Endodermal cell (in vitro differentiated cells): ENCODE measurements around the gene WASHC2C. TPM values are rescaled to one million over a fixed set of nuclear protein-coding genes. Genes with fewer than 3 reads are reported as not detected.
A peak's percentile ranks its signal among the peaks of the same experiment; 100 is the strongest.
"Not testable (repeated sequence)": the region's sequence is repeated elsewhere in the genome, so short reads cannot be mapped to it uniquely, and the experiment has no call there.

Source experiments
- DNase-seq: peaks from one replicate; pipeline ENCODE4 v3.0.0-alpha.2; 2017
- H3K27ac ChIP-seq: 2 replicates; pipeline ENCODE4 v1.5.1; 2013; ENCODE audit warnings: mild to moderate bottlenecking, low read depth, low read length, moderate library complexity
- H3K27me3 ChIP-seq: 2 replicates; pipeline ENCODE4 v1.6.1; 2013; ENCODE audit warnings: mild to moderate bottlenecking, low read length, moderate library complexity; ENCODE audit not compliant: insufficient read depth, control insufficient read depth, poor library complexity, severe bottlenecking
- H3K36me3 ChIP-seq: 2 replicates; pipeline ENCODE4 v1.7.0; 2013; ENCODE audit warnings: mild to moderate bottlenecking, low read length, moderate library complexity; ENCODE audit not compliant: control insufficient read depth, insufficient read depth
- H3K4me1 ChIP-seq: one replicate; pipeline ENCODE4 v1.7.0; 2013; ENCODE audit warnings: low read length; ENCODE audit not compliant: control insufficient read depth, insufficient read depth
- H3K4me3 ChIP-seq: 2 replicates; pipeline ENCODE4 v1.5.1; 2013; ENCODE audit warnings: mild to moderate bottlenecking, low read length, moderate library complexity
- H3K9ac ChIP-seq: 2 replicates; pipeline ENCODE4 v1.6.1; 2013; ENCODE audit warnings: mild to moderate bottlenecking, low read length, moderate library complexity; ENCODE audit not compliant: poor library complexity, severe bottlenecking; ENCODE audit errors: extremely low read depth
- H3K9me3 ChIP-seq: 2 replicates; pipeline ENCODE4 v1.6.1; 2013; ENCODE audit warnings: mild to moderate bottlenecking, low read length, moderate library complexity; ENCODE audit not compliant: control insufficient read depth
- H3K27ac Mint-ChIP-seq: 2 replicates; pipeline ENCODE4 v1.8.0; 2020; ENCODE audit warnings: mixed read lengths
- H3K27me3 Mint-ChIP-seq: 2 replicates; pipeline ENCODE4 v1.8.0; 2021; ENCODE audit warnings: mild to moderate bottlenecking, mixed read lengths; ENCODE audit not compliant: insufficient read depth
- H3K36me3 Mint-ChIP-seq: 2 replicates; pipeline ENCODE4 v1.8.0; 2020; ENCODE audit warnings: low read depth, mixed read lengths
- H3K4me1 Mint-ChIP-seq: 2 replicates; pipeline ENCODE4 v1.8.0; 2020; ENCODE audit warnings: mixed read lengths
- H3K4me3 Mint-ChIP-seq: 2 replicates; pipeline ENCODE4 v1.8.0; 2020; ENCODE audit warnings: mild to moderate bottlenecking, moderate library complexity, mixed read lengths
- H3K9me3 Mint-ChIP-seq: 2 replicates; pipeline ENCODE4 v1.8.0; 2020; ENCODE audit warnings: mild to moderate bottlenecking, mixed read lengths
- WGBS, 2 experiments: methylation state at CpG; one replicate each; pipeline versions ENCODE4 v1.1.5 to v1.1.7; 2013; ENCODE audit warnings: missing lambda C conversion rate in 2 of 2, mixed read lengths in 1 of 2; ENCODE audit not compliant: insufficient coverage in 1 of 2, insufficient read length in 1 of 2; 5-methylcytosine and 5-hydroxymethylcytosine counted together
- total RNA-seq, 2 donors: library from RNA; stranded (reverse); fragmentation: NEBNext Ultra II Directional in 1 of 2; extraction: Animal tissue kit (Norgen Biotek cat#: 25700) in 1 of 2; gene quantifications; 2 replicates in 1 of 2; 3 replicates in 1 of 2; pipeline ENCODE4 v1.2.1, GENCODE V29; 2021

Gene WASHC2C
- total RNA-seq, 2 donors from 2014 or later: 38.6 to 53.4 TPM

DNA sequence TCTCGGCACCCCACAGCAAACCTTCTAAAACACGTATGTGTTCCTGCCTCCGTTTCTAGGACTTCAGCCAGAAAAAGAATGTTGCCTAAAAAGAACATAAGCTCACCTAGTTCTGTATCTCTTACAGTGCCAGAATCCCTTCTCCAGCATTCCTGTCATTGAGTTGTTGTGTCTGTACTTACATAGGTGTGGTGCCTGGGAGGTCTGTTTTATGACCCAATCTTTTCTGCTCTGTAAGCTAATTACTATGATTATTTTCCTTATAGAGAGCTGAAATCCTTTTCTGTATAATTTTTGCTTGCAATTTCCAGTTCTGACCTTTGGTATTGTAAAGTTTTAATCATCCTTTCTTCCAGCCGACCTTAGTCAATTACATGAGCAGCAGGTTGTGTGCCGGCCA lies 28.0 kb downstream of the WASHC2C start:
- not testable (repeated sequence) for H3K36me3 ChIP-seq, H3K9me3 Mint-ChIP-seq, H3K4me1 Mint-ChIP-seq, H3K9me3 ChIP-seq, DNase-seq, H3K27me3 ChIP-seq, H3K9ac ChIP-seq, H3K4me3 Mint-ChIP-seq, H3K27me3 Mint-ChIP-seq, H3K27ac ChIP-seq, H3K4me3 ChIP-seq, H3K4me1 ChIP-seq, H3K27ac Mint-ChIP-seq
- H3K36me3 Mint-ChIP-seq: peaks cover 22% of the 10 kb centered on the region
- WGBS, 2 experiments: 100% methylated on average over 2 of the region's 5 CpGs; no CpG with 5 or more reads in 1 of the 2 experiments

DNA sequence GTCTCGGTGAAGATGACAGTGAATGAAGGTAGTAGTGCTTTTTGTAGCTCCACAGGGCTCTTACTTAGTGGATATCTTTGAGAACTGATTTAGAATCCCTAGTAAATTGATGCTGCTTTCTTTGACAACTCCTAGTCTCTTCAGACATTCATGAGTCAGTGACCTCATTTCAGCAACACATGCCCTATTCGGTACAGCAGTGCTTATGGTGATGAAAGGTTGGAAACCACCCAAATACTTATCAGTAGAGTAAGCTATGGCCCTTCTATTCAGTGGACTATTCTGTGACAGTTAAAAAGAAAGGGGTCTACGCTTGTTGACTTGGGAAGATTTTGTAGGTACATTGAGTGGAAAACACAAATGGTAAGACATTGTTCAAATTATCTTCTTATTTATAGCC lies 29.0 kb downstream of the WASHC2C start:
- not testable (repeated sequence) for DNase-seq, H3K4me3 Mint-ChIP-seq, H3K27me3 Mint-ChIP-seq, H3K4me1 Mint-ChIP-seq, H3K9me3 ChIP-seq, H3K4me3 ChIP-seq, H3K27me3 ChIP-seq, H3K9me3 Mint-ChIP-seq, H3K27ac ChIP-seq, H3K27ac Mint-ChIP-seq, H3K4me1 ChIP-seq, H3K9ac ChIP-seq, H3K36me3 ChIP-seq
- peaks cover 20% of the 10 kb centered on the region for H3K36me3 Mint-ChIP-seq
- 100% methylated on average over 1 of the region's 3 CpGs; no CpG with 5 or more reads in 1 of the 2 experiments for WGBS, 2 experiments

DNA sequence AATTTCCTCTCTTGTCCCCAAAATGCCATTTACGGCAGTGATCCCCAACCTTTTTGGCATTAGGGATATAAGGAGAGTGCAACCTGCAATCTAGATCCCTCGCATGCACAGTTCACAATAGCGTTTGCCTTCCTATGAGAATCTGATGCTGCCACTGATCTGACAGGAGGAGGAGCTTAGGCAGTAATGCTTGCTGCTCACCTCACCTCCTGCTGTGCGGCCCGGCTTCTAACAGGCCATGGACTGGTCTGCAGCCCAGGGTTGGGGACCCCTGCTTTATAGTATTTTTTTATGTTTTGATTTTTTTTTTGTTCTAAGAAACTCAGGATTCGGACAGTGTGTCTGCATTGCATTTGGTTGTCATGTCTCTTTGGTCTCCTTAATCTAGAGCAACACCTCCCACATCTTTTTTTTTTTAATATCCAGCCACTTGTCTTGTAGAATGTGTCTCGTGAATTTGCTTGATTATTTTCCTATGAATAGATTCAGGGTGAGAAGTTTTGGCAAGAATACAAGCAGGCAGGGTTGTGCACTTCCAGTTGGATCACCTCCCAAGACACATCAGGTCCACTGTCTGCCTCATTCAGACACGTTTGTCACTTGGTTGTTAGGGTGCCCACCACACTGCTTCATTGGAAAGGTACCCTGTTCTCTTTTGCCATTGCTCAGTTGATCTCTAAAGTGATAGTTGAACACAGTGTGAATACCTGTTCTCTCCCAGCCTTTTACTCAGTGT lies 30.8 kb downstream of the WASHC2C start:
- H3K27ac Mint-ChIP-seq, H3K9me3 Mint-ChIP-seq, H3K4me3 ChIP-seq, H3K4me1 Mint-ChIP-seq, H3K27ac ChIP-seq, H3K9ac ChIP-seq, H3K27me3 Mint-ChIP-seq, H3K4me1 ChIP-seq, H3K36me3 ChIP-seq, H3K27me3 ChIP-seq, H3K9me3 ChIP-seq, H3K4me3 Mint-ChIP-seq: not testable (repeated sequence)
- 91% methylated on average over 7 of the region's 8 CpGs; no CpG with 5 or more reads in 1 of the 2 experiments for WGBS, 2 experiments
- peak; percentile 58 for DNase-seq
- peaks cover 21% of the 10 kb centered on the region for H3K36me3 Mint-ChIP-seq

DNA sequence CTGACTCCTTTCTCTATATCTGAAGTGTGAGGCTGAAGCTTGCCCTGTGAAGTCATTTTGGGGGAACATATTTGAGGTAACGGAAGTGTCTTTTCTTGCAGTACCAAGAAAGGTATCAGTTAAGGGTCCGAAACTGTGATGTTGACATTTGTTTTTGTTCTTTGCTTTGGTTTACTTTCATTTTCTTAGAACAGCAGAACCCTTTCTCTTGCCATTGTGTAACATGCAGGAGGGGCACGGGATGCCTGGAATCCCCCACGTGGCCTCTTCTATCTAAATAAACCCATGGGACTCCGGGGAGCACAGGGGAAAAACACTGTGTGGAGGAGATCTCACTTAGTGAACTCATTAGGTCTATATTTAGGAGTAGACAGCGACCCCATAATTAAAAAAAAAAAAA lies 34.6 kb downstream of the WASHC2C start:
- H3K4me1 Mint-ChIP-seq, H3K27ac Mint-ChIP-seq, H3K9me3 Mint-ChIP-seq, H3K9me3 ChIP-seq, H3K36me3 ChIP-seq, H3K27me3 Mint-ChIP-seq, H3K27ac ChIP-seq, H3K9ac ChIP-seq, H3K27me3 ChIP-seq, H3K4me3 Mint-ChIP-seq, DNase-seq, H3K4me1 ChIP-seq, H3K4me3 ChIP-seq: not testable (repeated sequence)
- H3K36me3 Mint-ChIP-seq: peaks cover 15% of the 10 kb centered on the region
- WGBS, 2 experiments: 88% methylated on average over 5 of the region's 6 CpGs; no CpG with 5 or more reads in 1 of the 2 experiments

DNA sequence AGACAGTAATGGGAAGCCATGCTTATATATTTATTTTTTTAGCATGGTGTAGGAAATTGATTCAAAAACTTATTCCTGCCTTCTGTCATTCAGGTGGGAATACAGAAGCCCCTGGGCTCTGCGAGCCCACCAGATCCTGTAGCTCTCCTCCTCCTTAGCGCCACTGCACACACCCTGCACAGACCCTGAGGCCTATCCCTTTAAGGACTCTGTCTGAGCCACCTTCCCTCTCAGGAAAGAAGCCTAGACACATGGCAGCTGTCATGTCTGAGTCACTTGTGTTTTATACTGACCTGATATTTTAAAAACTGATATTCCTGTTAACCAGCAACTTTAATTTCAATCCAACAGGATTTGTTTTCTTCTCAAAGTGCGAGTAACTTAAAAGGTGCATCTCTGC lies 36.0 kb downstream of the WASHC2C start:
- H3K36me3 ChIP-seq, H3K9me3 ChIP-seq, H3K9ac ChIP-seq, H3K27ac Mint-ChIP-seq, H3K27me3 ChIP-seq, DNase-seq, H3K27me3 Mint-ChIP-seq, H3K27ac ChIP-seq, H3K4me3 Mint-ChIP-seq, H3K4me1 ChIP-seq, H3K4me1 Mint-ChIP-seq, H3K4me3 ChIP-seq, H3K9me3 Mint-ChIP-seq: not testable (repeated sequence)
- H3K36me3 Mint-ChIP-seq: peaks cover 11% of the 10 kb centered on the region
- WGBS, 2 experiments: no CpG with 5 or more reads among the region's 3 CpGs

DNA sequence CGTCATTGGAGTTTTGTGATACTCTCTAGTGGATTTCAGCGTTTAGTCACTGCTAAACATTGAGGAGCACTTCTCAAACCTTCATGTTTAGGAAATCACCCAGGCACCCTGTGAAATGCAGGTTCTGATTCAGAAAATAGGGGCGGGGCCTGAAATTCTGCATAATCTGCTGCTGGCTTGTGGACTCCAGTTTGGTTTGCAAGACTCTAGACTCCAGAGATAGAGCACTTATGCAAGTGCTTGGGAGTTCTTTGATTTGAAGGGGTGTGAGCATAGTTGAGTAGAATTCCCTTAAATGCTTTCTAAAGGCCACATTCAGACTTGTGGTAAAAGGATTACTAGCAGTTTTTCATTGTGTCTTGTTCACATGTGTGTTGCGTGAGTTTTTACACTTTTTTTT lies 41.3 kb downstream of the WASHC2C start:
- not testable (repeated sequence) for H3K27me3 ChIP-seq, H3K27me3 Mint-ChIP-seq, H3K9ac ChIP-seq, H3K4me1 Mint-ChIP-seq, H3K36me3 ChIP-seq, H3K9me3 Mint-ChIP-seq, H3K4me1 ChIP-seq, H3K4me3 Mint-ChIP-seq, H3K9me3 ChIP-seq, H3K27ac Mint-ChIP-seq, H3K27ac ChIP-seq, DNase-seq, H3K4me3 ChIP-seq
- 86 to 98% methylated on average over 1 to 3 of the region's 4 CpGs for WGBS, 2 experiments
- H3K36me3 Mint-ChIP-seq: peaks cover 13% of the 10 kb centered on the region

DNA sequence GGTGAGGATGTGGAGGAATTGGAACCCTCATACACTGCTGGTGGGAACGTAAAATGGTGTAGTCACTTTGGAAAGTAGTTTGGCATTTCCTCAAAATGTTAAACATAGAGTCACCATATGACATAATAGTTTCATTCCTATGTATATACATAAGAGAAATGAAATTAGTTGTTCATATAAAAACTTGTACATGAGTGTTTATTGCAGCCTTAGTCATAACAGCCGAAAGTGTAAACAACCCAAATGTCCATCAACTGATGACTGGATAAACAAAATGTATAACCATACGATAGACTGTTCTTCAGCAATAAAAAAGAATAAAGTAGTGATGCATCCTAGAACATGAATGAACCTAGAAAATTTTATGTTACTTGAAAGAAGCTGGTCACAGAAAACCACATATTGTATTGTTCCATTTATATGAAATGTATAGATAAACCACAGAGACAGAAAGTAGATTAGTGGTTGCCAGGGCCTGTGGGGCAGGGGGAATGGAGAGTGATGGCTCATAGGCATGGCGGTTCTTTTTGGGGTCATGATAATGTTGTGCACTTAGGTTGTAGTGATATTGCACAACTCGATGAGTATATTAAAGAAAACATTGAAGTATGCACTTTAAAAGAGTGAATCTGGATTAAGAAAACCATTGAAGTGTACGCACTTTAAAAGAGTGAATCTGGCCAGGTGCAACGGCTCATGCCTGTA lies 44.8 kb downstream of the WASHC2C start:
- not testable (repeated sequence) for H3K27ac Mint-ChIP-seq, DNase-seq, H3K4me1 Mint-ChIP-seq, H3K4me3 Mint-ChIP-seq, H3K4me3 ChIP-seq, H3K9me3 ChIP-seq, H3K27ac ChIP-seq, H3K4me1 ChIP-seq, H3K9ac ChIP-seq, H3K27me3 Mint-ChIP-seq, H3K27me3 ChIP-seq, H3K36me3 ChIP-seq, H3K9me3 Mint-ChIP-seq
- WGBS, 2 experiments: 93 to 100% methylated on average over 1 to 4 of the region's 7 CpGs
- peaks cover 16% of the 10 kb centered on the region for H3K36me3 Mint-ChIP-seq
